PC-3 (cell line): Measurements from ENCODE around the gene EFNA5.

Experiments used
- EZH2 ChIP-seq: fragments of 300-600 bp; sonication (generic); IDR thresholded peaks from one replicate; pipeline ENCODE4 v1.6.1; 2017; ENCODE audit warnings: antibody characterized with exemption, mild to moderate bottlenecking, low read length; ENCODE audit not compliant: unreplicated experiment
- EZH2phosphoT487 ChIP-seq: fragments of 300-600 bp; sonication (generic); IDR thresholded peaks from 2 replicates; pipeline ENCODE4 v1.6.1; 2018; ENCODE audit warnings: mild to moderate bottlenecking, antibody characterized with exemption, low read length, borderline replicate concordance
- TF ChIP-seq, protein P1 (sequence below): fragments of 300-600 bp; sonication (generic); conservative IDR thresholded peaks from 2 replicates; pipeline ENCODE4 v1.5.1; 2017; ENCODE audit warnings: antibody characterized with exemption, low read depth, mild to moderate bottlenecking, low read length

GRCh38 chr5:107698286-107698685 is 27.5 kb upstream of the EFNA5 start:
- TF ChIP-seq, protein P1, sequence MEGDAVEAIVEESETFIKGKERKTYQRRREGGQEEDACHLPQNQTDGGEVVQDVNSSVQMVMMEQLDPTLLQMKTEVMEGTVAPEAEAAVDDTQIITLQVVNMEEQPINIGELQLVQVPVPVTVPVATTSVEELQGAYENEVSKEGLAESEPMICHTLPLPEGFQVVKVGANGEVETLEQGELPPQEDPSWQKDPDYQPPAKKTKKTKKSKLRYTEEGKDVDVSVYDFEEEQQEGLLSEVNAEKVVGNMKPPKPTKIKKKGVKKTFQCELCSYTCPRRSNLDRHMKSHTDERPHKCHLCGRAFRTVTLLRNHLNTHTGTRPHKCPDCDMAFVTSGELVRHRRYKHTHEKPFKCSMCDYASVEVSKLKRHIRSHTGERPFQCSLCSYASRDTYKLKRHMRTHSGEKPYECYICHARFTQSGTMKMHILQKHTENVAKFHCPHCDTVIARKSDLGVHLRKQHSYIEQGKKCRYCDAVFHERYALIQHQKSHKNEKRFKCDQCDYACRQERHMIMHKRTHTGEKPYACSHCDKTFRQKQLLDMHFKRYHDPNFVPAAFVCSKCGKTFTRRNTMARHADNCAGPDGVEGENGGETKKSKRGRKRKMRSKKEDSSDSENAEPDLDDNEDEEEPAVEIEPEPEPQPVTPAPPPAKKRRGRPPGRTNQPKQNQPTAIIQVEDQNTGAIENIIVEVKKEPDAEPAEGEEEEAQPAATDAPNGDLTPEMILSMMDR = no peak
- TF ChIP-seq EZH2phosphoT487 (no peak), EZH2 (no peak)
